NCI-H82 (cell line): Measurements from ENCODE around the gene MUC22.

ENCODE experiments used
- DNase-seq: peaks from one replicate; lab custom pipeline; 2025; lab: John Stamatoyannopoulos, UW

The MUC22 gene

GRCh38 chr6:31079656-31080261 is 69.5 kb downstream of the MUC22 start:
- peak; percentile 79 for DNase-seq

- no peak for DNase-seq
Observed at GRCh38 chr6:31081872-31082271, 71.6 kb downstream of the MUC22 start.

- peak; percentile 70 for DNase-seq
Observed at GRCh38 chr6:31083742-31084354, 73.6 kb downstream of the MUC22 start.
